ENCODE data around the gene PRKCA.
A peak's percentile ranks its signal among the peaks of the same experiment; 100 is the strongest.
"Not testable (repeated sequence)": the region's sequence is repeated elsewhere in the genome, so short reads cannot be mapped to it uniquely, and the experiment has no call there.

The PRKCA gene

GRCh38 chr17:66290101-66290722 is 12.2 kb upstream of the PRKCA start:
- peak; percentile 21 for DNase-seq (ENCODE audit: low spot score)

DNA sequence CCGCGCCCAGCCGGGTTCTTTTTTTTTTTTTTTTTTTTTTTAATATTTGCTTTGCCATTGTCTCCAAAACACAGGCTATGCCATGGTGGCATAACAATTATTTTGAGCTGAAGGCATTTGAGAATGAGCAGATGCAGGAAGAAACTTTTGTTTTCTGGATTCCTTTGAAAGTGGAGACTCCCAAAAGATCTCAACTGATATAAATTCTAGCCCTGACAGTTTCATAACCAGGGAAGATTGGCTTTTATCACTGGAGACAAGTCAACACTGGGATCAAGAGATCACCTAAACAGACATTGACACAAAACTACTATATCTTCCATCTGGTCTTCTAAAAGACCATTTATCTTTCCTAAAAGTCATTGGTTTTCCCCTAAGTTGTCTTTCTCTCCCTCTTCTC is 10.1 kb upstream of the PRKCA start:
- DNase-seq (ENCODE audit: low spot score) = no peak

- DNase-seq (ENCODE audit: low spot score) = no peak
Measured at GRCh38 chr17:66296289-66296725, 6.1 kb upstream of the PRKCA start.

DNA sequence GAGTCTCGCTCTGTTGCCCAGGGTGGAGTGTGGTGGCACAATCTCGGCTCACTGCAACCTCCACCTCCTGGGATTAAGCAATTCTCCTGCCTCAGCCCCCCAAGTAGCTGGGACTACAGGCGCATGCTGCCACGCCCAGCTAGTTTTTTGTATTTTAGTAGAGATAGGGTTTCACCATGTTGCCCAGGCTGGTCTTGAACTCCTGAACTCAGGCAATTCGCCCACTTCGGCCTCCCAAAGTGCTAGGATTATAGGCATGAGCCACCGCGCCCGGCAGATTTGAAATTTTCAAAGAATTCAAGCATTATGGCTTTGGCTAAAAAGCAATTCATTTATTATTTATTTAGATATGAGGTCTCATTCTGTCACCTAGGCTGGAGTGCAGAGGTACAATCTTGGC is 5.0 kb upstream of the PRKCA start:
- DNase-seq (ENCODE audit: low spot score) = not testable (repeated sequence)

- DNase-seq (ENCODE audit: low spot score) = no peak
Measured at GRCh38 chr17:66299711-66300110, 2.7 kb upstream of the PRKCA start.

- no peak for DNase-seq (ENCODE audit: low spot score)
Measured at GRCh38 chr17:66300956-66301355, 1.5 kb upstream of the PRKCA start.

GRCh38 chr17:66301367-66301863 is 998 bp upstream of the PRKCA start:
- DNase-seq (ENCODE audit: low spot score) = no peak

DNA sequence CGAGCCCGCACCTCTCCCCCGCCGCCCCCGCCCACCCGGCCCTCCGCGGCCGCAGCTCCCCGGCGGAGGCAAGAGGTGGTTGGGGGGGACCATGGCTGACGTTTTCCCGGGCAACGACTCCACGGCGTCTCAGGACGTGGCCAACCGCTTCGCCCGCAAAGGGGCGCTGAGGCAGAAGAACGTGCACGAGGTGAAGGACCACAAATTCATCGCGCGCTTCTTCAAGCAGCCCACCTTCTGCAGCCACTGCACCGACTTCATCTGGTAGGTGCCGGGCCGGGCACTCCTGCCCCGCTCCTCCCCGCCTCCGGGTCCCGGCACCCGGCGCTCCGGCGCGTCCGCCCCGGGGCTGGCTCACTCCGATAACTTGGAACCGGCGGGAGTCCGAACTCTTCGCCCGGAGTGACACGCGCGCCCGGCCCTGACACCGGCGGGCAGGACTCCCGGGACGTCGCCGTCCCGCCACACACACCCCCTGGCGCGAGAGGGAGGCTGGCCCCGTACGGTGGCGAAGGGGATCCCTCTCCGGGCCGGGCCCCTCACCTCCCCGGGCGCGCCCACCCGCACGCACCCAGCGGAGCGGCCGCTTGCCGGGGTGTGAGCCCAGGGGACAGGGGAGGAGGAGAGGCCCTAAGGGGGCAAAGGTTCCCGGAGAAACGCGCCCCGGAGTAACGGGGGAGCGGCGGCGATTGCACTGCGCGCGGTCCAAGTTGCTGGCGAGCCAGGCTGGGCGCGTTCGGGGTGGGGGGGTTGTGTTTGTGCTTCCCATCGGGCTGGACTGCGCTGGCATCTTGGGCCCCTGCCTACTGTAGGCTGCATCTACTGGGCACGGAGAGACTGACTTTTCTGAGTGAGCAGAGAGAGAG is 581 bp downstream of the PRKCA start:
- DNase-seq (ENCODE audit: low spot score) = peak; percentile 62

- DNase-seq (ENCODE audit: low spot score) = peak; percentile 31
Measured at GRCh38 chr17:66304304-66305174, 2.1 kb downstream of the PRKCA start.

- DNase-seq (ENCODE audit: low spot score) = no peak
Measured at GRCh38 chr17:66306446-66306845, 4.0 kb downstream of the PRKCA start.

DNA sequence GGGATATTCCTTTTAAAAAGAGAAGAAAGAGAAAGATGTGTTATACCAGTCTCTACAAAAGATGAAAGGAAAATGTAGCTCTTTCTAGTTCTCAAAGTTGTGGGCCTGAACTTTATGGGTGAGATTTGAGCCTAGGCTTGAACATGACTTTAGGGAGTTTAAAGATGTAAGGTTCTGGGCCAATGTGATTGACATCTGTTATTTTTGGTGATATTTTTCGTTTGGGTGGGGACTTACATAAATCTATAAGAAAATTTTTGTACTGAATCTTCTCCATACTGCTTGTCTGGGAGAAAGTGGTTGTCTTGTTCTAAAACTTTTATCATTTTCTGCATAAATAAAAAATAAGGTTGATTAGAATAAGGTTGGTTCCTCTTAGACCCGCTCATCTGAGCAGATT is 4.8 kb downstream of the PRKCA start:
- DNase-seq (ENCODE audit: low spot score) = no peak

- no peak for DNase-seq (ENCODE audit: low spot score)
Measured at GRCh38 chr17:66308856-66309255, 6.4 kb downstream of the PRKCA start.

DNA sequence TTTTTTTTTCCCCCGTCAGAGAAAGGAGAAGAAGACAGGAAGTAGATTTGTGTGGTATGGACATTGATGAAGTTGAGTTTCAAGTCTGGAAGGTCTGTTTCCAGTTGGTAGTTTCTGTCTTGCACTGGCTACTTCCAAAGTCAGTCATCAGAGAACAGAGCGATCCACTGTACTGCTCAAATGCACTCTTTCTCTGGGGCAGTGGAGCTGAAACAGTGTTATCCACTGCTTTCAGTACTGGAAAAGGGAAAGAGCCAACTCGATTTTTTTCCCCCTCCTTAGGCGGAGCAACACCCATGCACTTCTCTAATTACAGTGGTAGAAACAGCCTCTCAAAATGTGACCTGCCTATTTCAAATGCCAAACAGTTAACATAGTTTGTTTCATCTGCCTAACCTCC is 7.4 kb downstream of the PRKCA start:
- peak; percentile 73 for DNase-seq (ENCODE audit: low spot score)

DNA sequence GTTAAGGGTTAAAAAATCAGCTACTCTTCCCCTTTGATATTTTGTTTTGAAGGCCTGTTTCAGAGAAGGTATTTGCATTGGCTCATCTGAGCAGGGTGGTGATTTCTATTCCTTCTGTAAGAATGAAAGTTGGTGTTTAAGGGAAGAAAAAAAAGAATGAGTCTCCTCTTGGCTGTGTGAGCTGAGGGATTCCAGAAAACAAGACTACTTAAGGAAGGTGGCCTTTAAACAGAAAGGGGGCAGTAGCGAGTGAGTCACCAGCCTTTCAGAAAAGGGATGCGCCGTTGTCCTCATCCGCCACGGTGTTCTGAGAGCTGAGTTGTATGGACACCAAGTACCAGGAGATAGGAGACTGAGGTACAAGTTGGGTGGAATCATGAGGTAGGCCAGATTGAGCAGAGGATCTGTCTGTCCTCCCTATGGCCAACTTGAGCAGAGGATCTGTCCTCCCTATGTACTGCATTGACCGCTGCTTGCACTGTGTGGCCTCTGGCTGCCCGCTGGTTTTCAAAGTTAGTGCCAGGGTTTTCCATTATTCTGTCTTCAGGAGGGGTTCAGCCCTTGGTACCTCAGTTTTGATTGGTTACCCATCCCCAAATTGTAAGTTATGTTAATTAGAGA is 8.2 kb downstream of the PRKCA start:
- no peak for DNase-seq (ENCODE audit: low spot score)

DNA sequence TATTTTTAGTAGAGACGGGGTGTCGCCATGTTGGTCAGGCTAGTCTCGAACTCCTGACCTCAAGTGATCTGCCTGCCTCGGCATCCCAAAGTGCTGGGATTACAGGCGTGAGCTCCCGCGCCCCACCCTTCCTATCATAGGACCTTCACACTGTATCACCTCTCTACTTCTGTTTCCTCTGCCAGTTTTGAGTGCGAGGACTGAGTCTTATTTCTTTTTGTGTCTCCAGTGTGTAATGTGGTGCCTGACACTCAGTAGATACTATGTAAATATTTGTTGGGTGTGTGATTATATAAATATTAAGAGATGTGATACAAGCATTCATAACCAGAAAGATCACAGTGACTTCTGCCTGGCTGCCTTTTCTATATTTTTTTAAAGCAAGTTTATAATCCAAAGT is 10.5 kb downstream of the PRKCA start:
- DNase-seq (ENCODE audit: low spot score) = no peak

DNA sequence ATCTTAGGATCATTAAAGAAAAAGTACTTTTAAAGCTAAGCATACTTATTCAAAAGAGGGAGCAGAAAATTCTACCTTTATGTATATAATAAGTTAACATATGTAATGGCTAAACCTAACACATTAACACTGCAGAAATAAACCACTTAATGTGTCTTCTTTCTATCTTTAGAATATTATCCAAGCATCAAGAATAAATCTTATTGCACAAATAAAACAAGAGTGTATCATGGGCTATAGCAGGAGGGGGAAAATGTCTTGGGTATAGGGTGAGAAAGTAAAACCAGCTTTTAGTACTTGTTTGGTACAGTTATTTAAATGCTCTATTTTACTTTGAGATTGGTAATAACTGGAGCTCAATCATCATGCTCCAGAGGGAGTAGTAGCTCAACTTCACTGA is 10.9 kb downstream of the PRKCA start:
- no peak for DNase-seq (ENCODE audit: low spot score)

DNA sequence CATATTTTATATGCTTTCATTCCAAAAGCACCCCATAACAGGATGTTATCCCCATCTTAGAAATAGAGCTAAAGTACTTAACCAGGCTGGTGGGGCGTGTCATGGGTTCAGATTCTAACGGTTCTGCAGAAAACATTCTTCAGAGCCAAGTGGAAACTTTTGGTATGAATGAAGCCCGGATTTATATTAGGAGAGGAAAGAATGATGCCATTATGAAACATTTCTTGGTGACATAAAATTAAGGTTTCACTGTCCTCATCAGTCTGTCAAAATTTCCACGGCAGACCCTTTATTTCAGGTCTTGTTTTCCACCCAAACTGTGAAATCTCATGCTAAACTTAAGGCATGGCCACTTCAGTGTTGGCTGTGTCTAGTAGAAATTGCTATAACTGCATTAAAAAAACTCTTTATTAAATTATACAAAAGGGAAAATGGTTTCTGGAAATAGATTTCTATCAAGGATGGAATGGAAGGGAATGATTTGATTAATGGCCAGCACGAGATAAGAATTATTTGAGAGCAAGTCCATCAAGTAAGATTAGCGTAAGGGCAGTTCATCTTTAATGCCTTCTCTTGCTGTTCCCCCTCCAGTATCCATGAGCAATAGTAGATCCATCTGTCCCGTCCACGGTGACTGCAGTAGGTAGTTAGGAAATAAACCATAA is 11.7 kb downstream of the PRKCA start:
- DNase-seq (ENCODE audit: low spot score) = no peak

DNA sequence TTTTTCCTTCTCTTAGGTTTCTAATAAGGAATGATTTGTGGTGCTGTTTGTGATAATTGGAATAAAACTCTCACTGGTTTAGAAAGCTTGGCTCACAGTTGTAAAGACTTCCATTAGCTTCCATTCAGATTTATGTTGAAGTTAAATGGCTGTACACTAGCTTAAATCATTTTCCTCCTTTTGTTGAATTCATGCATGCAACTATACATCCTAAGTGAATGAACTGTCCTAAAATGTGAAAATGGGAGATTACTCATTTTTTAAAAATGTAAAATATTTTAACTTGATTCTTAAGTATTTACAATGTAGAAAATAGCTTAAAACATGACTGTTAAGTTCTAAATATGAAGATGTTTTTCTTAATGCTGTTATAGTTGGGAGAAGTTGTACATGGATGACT is 15.2 kb downstream of the PRKCA start:
- no peak for DNase-seq (ENCODE audit: low spot score)

- DNase-seq (ENCODE audit: low spot score) = no peak
Measured at GRCh38 chr17:66319226-66319625, 16.8 kb downstream of the PRKCA start.

- no peak for DNase-seq (ENCODE audit: low spot score)
Measured at GRCh38 chr17:66322764-66323163, 20.4 kb downstream of the PRKCA start.

DNA sequence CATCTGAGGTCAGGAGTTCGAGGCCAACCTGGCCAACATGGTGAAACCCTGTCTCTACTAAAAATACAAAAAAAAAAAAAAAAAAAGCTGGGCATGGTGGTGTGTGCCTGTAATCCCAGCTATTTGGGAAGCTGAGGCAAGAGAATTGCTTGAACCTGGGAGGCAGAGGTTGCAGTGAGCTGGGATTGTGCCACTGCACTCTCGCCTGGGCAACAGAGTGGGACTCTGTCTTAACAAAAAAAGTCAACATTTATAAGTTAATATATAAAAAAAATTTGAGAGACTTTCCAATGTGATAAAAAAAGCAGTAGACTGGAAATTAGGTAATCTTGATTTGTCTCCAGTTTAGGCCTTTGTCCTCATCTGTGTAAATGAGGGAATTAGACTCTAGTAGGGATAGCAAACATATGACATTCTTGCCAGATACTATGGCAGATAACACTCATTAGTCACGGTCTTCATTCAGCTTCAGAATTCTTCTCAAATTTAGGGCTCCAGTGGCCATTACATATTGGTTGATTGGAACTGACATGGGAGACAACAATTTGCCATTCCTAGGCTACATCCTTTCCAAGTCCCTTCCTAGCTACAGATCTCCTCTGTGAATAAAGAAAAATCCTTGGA is 22.1 kb downstream of the PRKCA start:
- DNase-seq (ENCODE audit: low spot score) = not testable (repeated sequence)
